ENCODE measurements around the gene FMN1. TPM values are rescaled to one million over a fixed set of nuclear protein-coding genes. Genes with fewer than 3 reads are reported as not detected.

The FMN1 gene
- total and polyA plus RNA-seq, 10 of the 15 experiments (the other 5 are each of a cell fraction or from before 2014, with no cell fraction given) = 0.05 to 0.16 (median 0.08) TPM; not detected in 4

DNA sequence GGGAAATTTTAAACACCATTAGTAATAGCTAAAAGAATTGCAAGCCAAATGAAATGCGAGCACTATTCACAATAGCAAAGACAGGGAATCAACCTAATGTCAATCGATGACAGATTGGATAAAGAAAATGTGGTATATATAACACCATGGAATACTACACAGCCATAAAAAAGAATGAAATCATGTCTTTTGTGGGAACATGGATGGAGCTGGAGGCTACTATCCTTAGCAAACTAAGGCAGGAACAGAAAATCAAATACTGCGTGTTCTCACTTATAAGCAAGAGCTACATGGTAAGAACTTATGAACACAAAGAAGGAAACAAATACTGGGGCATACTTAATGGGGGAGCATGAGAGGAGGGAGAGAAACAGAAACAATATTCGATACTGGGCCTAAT, 85.2 kb downstream of the FMN1 start:
- peaks cover 0 to 2% of the 10 kb centered on the region in 2 experiments; a peak in 1 of 4 replicates for H3K27me3 ChIP-seq (replicated peaks in 1 of 2; ENCODE audit: control insufficient read depth in 2 of 2, insufficient read depth in 2 of 2, low read length in 1 of 2)
- intact Hi-C loops (cut with micrococcal nuclease; ENCODE audit: unreplicated experiment) (no loop called here), in situ Hi-C loops (cut with MboI) (no loop called here)
- no peaks in the 10 kb centered on the region for H3K4me1 ChIP-seq (ENCODE audit: control insufficient read depth, insufficient read depth, low read length)
- H4K20me1 ChIP-seq (ENCODE audit: control insufficient read depth, insufficient read depth) = no peaks in the 10 kb centered on the region
- H3K79me2 ChIP-seq (ENCODE audit: control insufficient read depth, insufficient read depth, low read length) = no peaks in the 10 kb centered on the region
- no peak overlapping the region for H3K4me2 ChIP-seq (ENCODE audit: control insufficient read depth, insufficient read depth)
- ChIA-PET SMC1A (ENCODE audit: uncharacterized antibody, unreplicated experiment) (no interaction called here), POLR2A (no interaction called here), RAD21 (ENCODE audit: unreplicated experiment) (no interaction called here), CTCF (interaction anchor here (0.9 kb wide), 1 partner anchor 23 kb away, joined by 4 read pairs; no protein-coding TSS in a partner anchor)
- TF ChIP-seq BHLHE40 (IDR thresholded peaks at IDR 0.05; ENCODE audit: borderline replicate concordance in 1 of 2, low read depth in 2 of 2, low read length in 1 of 2) (no peak), SUZ12 (IDR thresholded peaks at IDR 0.05; ENCODE audit: unreplicated experiment) (no peak), FOXM1 (IDR thresholded peaks at IDR 0.05; ENCODE audit: low read depth, low read length) (no peak), KDM1A (IDR thresholded peaks at IDR 0.05; ENCODE audit: borderline replicate concordance) (no peak), HDAC2 (IDR thresholded peaks at IDR 0.05) (no peak), NFYB (IDR thresholded peaks at IDR 0.05; ENCODE audit: insufficient read depth, low read depth, low read length) (no peak)
- no peaks in the 10 kb centered on the region for H3K9me3 ChIP-seq (replicated peaks; ENCODE audit: control insufficient read depth, insufficient read depth, low read length)
- H3K9ac ChIP-seq (ENCODE audit: control insufficient read depth, insufficient read depth, low read length) = no peak overlapping the region
- WGBS (ENCODE audit: insufficient coverage, insufficient replicate concordance, low lambda C conversion rate, missing lambda C conversion rate) = 37% methylated on average over 4 of the region's 4 CpGs
- H2AFZ ChIP-seq (ENCODE audit: control insufficient read depth, low read depth, low read length) = no peak overlapping the region
- no peak for ATAC-seq
- no peak overlapping the region for H3K27ac ChIP-seq (ENCODE audit: control insufficient read depth, insufficient read depth)
- H3K36me3 ChIP-seq (ENCODE audit: control insufficient read depth in 2 of 2, insufficient read depth in 2 of 2, low read length in 1 of 2) = no peaks in the 10 kb centered on the region
- no TSS peak for BruUV-seq (replicated peaks)
- no peak for FAIRE-seq
- H3K4me3 ChIP-seq = no peak overlapping the region
- no peak for DNase-seq (ENCODE audit: low read depth, low spot score)

- no peak overlapping the region for H2AFZ ChIP-seq (ENCODE audit: control insufficient read depth, low read depth, low read length)
- ChIA-PET POLR2A (no interaction called here), CTCF (no interaction called here), SMC1A (ENCODE audit: uncharacterized antibody, unreplicated experiment) (interaction anchor here (0.7 kb wide), 1 partner anchor 1513 kb away, joined by 3 read pairs; no protein-coding TSS in a partner anchor), RAD21 (ENCODE audit: unreplicated experiment) (no interaction called here)
- no peak overlapping the region for H3K4me2 ChIP-seq (ENCODE audit: control insufficient read depth, insufficient read depth)
- no TSS peak for BruUV-seq (replicated peaks)
- no peak overlapping the region for H3K9ac ChIP-seq (ENCODE audit: control insufficient read depth, insufficient read depth, low read length)
- no peaks in the 10 kb centered on the region for H3K79me2 ChIP-seq (ENCODE audit: control insufficient read depth, insufficient read depth, low read length)
- H3K9me3 ChIP-seq (replicated peaks; ENCODE audit: control insufficient read depth, insufficient read depth, low read length) = no peaks in the 10 kb centered on the region
- FAIRE-seq (no peak), ATAC-seq (no peak), DNase-seq (ENCODE audit: low read depth, low spot score) (no peak)
- H4K20me1 ChIP-seq (ENCODE audit: control insufficient read depth, insufficient read depth) = no peaks in the 10 kb centered on the region
- no peak overlapping the region for H3K4me3 ChIP-seq
- H3K27me3 ChIP-seq (replicated peaks in 1 of 2; ENCODE audit: control insufficient read depth in 2 of 2, insufficient read depth in 2 of 2, low read length in 1 of 2) = no peaks in the 10 kb centered on the region; a peak in 1 of 4 replicates
- in situ Hi-C loops (cut with MboI) (no loop called here), intact Hi-C loops (cut with micrococcal nuclease; ENCODE audit: unreplicated experiment) (no loop called here)
- no peak overlapping the region for H3K27ac ChIP-seq (ENCODE audit: control insufficient read depth, insufficient read depth)
- no peaks in the 10 kb centered on the region for H3K4me1 ChIP-seq (ENCODE audit: control insufficient read depth, insufficient read depth, low read length)
- H3K36me3 ChIP-seq (ENCODE audit: control insufficient read depth in 2 of 2, insufficient read depth in 2 of 2, low read length in 1 of 2) = no peaks in the 10 kb centered on the region
- no peak for TF ChIP-seq NR2F1 (conservative IDR thresholded peaks at IDR 0.05)
- no peak for TF ChIP-seq SIN3A (IDR thresholded peaks at IDR 0.05; ENCODE audit: low read depth, low read length)
- no peak for TF ChIP-seq CREB1 (IDR thresholded peaks at IDR 0.05; ENCODE audit: low read depth)
- no peak for TF ChIP-seq CUX1 (IDR thresholded peaks at IDR 0.05; ENCODE audit: insufficient replicate concordance, low read depth, low read length)
- no peak for TF ChIP-seq CHD2 (IDR thresholded peaks at IDR 0.05; ENCODE audit: borderline replicate concordance, low read depth, low read length)
- TF ChIP-seq MXI1 (IDR thresholded peaks at IDR 0.05; ENCODE audit: low read depth, low read length) = no peak
- no peak for TF ChIP-seq SMARCA5 (IDR thresholded peaks at IDR 0.05)
- no peak for TF ChIP-seq ASH2L (IDR thresholded peaks at IDR 0.05; ENCODE audit: borderline replicate concordance, low read depth)
- no peak for TF ChIP-seq GATAD2B (conservative IDR thresholded peaks at IDR 0.05; ENCODE audit: low read depth)
Measured at GRCh38 chr15:33108518-33108917, 86.0 kb downstream of the FMN1 start.

Data from GM12878 (cell line).